Measurements from ENCODE around the gene PNPLA6. TPM values are rescaled to one million over a fixed set of nuclear protein-coding genes. Genes with fewer than 3 reads are reported as not detected.

Gene PNPLA6
- total and polyA plus RNA-seq, 2 of the 13 experiments (the other 11 are each of a cell fraction or from before 2014, with no cell fraction given), result 24.9 to 28.2 TPM

- TF ChIP-seq ZHX2 (IDR thresholded peaks at IDR 0.05; ENCODE audit: low read depth) (peak; percentile 87), ZHX2 (CRISPR knock-in tag; IDR thresholded peaks at IDR 0.05; ENCODE audit: borderline replicate concordance) (no peak), ZC3H13 (CRISPR knock-in tag; IDR thresholded peaks at IDR 0.05) (no peak), DRAP1 (CRISPR knock-in tag; IDR thresholded peaks at IDR 0.05) (no peak), RFX5 (IDR thresholded peaks at IDR 0.05; ENCODE audit: low read depth, low read length) (no peak), ISL2 (CRISPR knock-in tag; IDR thresholded peaks at IDR 0.05) (peak; percentile 49; the same call in 1 of the 2 replicates), NFAT5 (CRISPR knock-in tag; IDR thresholded peaks at IDR 0.05) (no peak), ZBTB46 (CRISPR knock-in tag; IDR thresholded peaks at IDR 0.05; ENCODE audit: borderline replicate concordance) (0 out of 2 replicates have a peak, but pooled peaks have one; percentile 83), HMG20A (CRISPR knock-in tag; IDR thresholded peaks at IDR 0.05; ENCODE audit: borderline replicate concordance) (no peak), SP4 (CRISPR knock-in tag; IDR thresholded peaks at IDR 0.05) (peak; percentile 84), BCL6 (CRISPR knock-in tag; IDR thresholded peaks at IDR 0.05) (peak; percentile 32; the same call in 1 of the 2 replicates), ZUFSP (CRISPR knock-in tag; IDR thresholded peaks at IDR 0.05; ENCODE audit: borderline replicate concordance) (no peak)
Observed at GRCh38 chr19:7535047-7535997, at the start of gene PNPLA6 (continued).

All from HepG2 (cell line).